GM12872 (cell line): Measurements from ENCODE around the gene CD46.

Source experiments
- TF ChIP-seq, protein P1 (sequence below): IDR thresholded peaks from 3 replicates; pipeline ENCODE4 v1.5.1; 2011; ENCODE audit warnings: low read depth, mild to moderate bottlenecking, low read length, moderate library complexity; ENCODE audit not compliant: insufficient read depth

CD46 gene

DNA sequence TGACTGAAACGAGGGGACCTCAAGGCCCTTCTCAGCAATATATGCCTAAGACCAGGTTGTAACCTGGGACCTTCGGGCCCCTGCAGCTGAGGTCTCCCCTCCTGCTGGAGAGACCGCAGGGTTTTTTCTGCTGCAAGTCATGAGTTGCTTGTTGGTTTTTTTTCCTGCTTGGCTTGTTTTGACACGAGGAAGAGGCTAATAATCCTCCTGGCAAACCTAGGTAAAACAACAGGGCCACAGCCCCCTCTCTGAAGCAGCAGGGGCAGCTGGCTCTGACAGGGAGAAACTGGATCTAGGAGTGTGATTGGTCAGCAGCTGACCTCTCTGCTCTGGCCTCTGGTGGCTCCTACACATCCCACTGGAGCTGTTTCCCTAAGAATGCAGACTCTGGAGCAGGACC lies 90.0 kb downstream of the CD46 start:
- TF ChIP-seq, protein P1, sequence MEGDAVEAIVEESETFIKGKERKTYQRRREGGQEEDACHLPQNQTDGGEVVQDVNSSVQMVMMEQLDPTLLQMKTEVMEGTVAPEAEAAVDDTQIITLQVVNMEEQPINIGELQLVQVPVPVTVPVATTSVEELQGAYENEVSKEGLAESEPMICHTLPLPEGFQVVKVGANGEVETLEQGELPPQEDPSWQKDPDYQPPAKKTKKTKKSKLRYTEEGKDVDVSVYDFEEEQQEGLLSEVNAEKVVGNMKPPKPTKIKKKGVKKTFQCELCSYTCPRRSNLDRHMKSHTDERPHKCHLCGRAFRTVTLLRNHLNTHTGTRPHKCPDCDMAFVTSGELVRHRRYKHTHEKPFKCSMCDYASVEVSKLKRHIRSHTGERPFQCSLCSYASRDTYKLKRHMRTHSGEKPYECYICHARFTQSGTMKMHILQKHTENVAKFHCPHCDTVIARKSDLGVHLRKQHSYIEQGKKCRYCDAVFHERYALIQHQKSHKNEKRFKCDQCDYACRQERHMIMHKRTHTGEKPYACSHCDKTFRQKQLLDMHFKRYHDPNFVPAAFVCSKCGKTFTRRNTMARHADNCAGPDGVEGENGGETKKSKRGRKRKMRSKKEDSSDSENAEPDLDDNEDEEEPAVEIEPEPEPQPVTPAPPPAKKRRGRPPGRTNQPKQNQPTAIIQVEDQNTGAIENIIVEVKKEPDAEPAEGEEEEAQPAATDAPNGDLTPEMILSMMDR = no peak

DNA sequence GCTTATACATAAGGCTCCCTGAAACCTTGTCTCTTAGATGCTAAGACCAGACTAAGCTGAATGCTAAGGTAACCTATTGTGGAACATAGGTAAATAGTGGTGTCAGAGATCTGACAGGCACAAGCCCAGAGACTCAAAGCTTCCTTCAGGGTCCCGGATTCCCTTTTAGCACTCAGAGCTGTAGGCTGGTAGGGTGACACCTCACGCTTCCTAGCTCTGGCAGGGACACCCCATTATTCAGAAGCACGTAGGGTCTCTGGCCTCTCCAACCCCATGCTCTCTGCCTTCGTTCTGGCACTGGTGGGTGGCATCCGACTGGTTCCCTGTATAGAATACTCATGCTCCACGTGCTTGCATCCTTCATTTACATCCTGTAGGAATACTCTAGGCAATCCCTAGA lies 90.7 kb downstream of the CD46 start:
- TF ChIP-seq, protein P1 = no peak

DNA sequence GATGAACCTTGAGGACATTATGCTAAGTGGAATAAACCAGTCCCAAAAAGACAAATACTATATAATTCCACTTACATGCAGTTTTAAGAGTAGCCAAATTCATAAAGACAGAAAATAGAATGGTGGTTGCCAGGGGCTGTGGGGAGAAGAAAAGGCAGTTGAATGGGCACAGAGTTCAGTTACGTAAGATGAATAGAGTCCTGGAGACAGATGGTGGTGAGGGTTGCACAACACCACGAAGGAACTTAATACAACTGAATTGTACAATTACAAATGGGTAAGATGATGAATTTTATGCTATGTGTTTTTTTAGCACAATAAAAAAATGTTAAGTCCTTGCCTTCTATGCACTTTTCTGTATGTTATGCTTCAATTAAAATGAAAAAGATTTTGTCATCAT lies 92.5 kb downstream of the CD46 start:
- TF ChIP-seq, protein P1 = no peak
